HCT116 (cell line): ENCODE data around the gene MCF2L2. TPM values are rescaled to one million over a fixed set of nuclear protein-coding genes. Genes with fewer than 3 reads are reported as not detected.

Experiments
- ATAC-seq: fragments of 200-7000 bp; cut with Tn5 transposase; 2 replicates; pipeline ENCODE4 v1.9.1; 2020; ENCODE audit warnings: mild to moderate bottlenecking, moderate library complexity
- BruUV-seq: library from RNA; stranded (reverse); fragments of 400-500 nt; replicated peaks from 2 replicates; lab custom pipeline; 2021; lab: Mats Ljungman, UMichigan
- CTCF ChIA-PET: fragments of 300-600 bp; sonication (Branson Sonifier 250); formaldehyde crosslinking; loops from one replicate; lab custom pipeline; 2021; ENCODE audit warnings: antibody characterized with exemption; lab: Charles Lee
- POLR2A ChIA-PET: fragments of 300-600, 350-600 bp; sonication (Branson Sonifier 250); formaldehyde crosslinking; loops from one replicate; lab custom pipeline; 2021; ENCODE audit warnings: antibody characterized with exemption; lab: Charles Lee
- RAD21 ChIA-PET, 2 experiments: fragments of 300-600 bp; sonication (Branson Sonifier 250); formaldehyde crosslinking; loops; one replicate each; lab custom pipeline; 2023; ENCODE audit warnings: low total read pairs in 2 of 2; ENCODE audit not compliant: uncharacterized antibody in 2 of 2, unreplicated experiment in 2 of 2, low non-redundant PET in 1 of 2; lab: Charles Lee
- DNase-seq: peaks from one replicate; pipeline ENCODE4 v3.0.0-alpha.2; 2010; ENCODE audit warnings: low read depth, low spot score
- H2AFZ ChIP-seq: fragments of 200-600 bp; shearing (Covaris generic), sonication (generic); 2 replicates; pipeline ENCODE4 v1.6.1; 2017; ENCODE audit warnings: low read depth, mixed run types, mixed read lengths, antibody characterized with exemption, low read length; ENCODE audit not compliant: poor library complexity, severe bottlenecking
- H3K27ac ChIP-seq: 2 replicates; pipeline ENCODE4 v1.5.1; 2012; ENCODE audit warnings: low read depth, low read length
- H3K27me3 ChIP-seq: fragments of 200-600 bp; sonication (generic); 2 replicates; pipeline ENCODE4 v1.6.1; 2016; ENCODE audit warnings: mixed run types, low read length, mixed read lengths; ENCODE audit not compliant: insufficient read depth
- H3K36me3 ChIP-seq, 2 experiments: fragments of 200-500 bp in 1 of 2; fragments of 200-600 bp in 1 of 2; sonication (Bioruptor generic) in 1 of 2; sonication (generic) in 1 of 2; 2 replicates each; pipeline versions ENCODE4 v1.5.1 to v1.6.1; 2014 to 2016; ENCODE audit warnings: low read length in 2 of 2, inconsistent platforms in 1 of 2, mixed read lengths in 1 of 2, mixed run types in 1 of 2; ENCODE audit not compliant: insufficient read depth in 2 of 2, control insufficient read depth in 1 of 2
- H3K4me1 ChIP-seq, 2 experiments: fragments of 200-600 bp in 1 of 2; sonication (generic) in 1 of 2; 2 replicates each; pipeline versions ENCODE4 v1.5.1 to v1.6.1; 2012 to 2017; ENCODE audit warnings: low read length in 2 of 2, inconsistent platforms in 1 of 2, mild to moderate bottlenecking in 1 of 2, mixed read lengths in 1 of 2, mixed run types in 1 of 2, moderate library complexity in 1 of 2; ENCODE audit not compliant: insufficient read depth in 2 of 2, control insufficient read depth in 1 of 2
- H3K4me2 ChIP-seq: fragments of 200-600 bp; sonication (generic); 2 replicates; pipeline ENCODE4 v1.6.1; 2017; ENCODE audit warnings: mixed run types, low read length, mixed read lengths
- H3K4me3 ChIP-seq, 2 experiments: fragments of 200-600 bp in 1 of 2; sonication (generic) in 1 of 2; replicated peaks in 1 of 2; 2 replicates each; pipeline ENCODE4 v1.5.1; 2011 to 2016; ENCODE audit warnings: low read length in 2 of 2, control low read depth in 1 of 2, low read depth in 1 of 2, mild to moderate bottlenecking in 1 of 2, mixed read lengths in 1 of 2, mixed run types in 1 of 2
- H3K79me2 ChIP-seq: fragments of 200-600 bp; sonication (generic); 2 replicates; pipeline ENCODE4 v1.6.1; 2017; ENCODE audit warnings: mild to moderate bottlenecking, mixed run types, low read length, moderate library complexity, mixed read lengths; ENCODE audit not compliant: insufficient read depth
- H3K9ac ChIP-seq: fragments of 200-600 bp; sonication (generic); 2 replicates; pipeline ENCODE4 v1.6.1; 2016; ENCODE audit warnings: low read length, mixed read lengths
- H3K9me2 ChIP-seq: fragments of 200-600 bp; sonication (generic), shearing (Covaris generic); 2 replicates; pipeline ENCODE4 v1.6.1; 2017; ENCODE audit warnings: mixed run types, mild to moderate bottlenecking, moderate library complexity; ENCODE audit not compliant: insufficient read depth
- H3K9me3 ChIP-seq, 2 experiments: fragments of 200-500 bp in 1 of 2; fragments of 200-600 bp in 1 of 2; sonication (Bioruptor generic) in 1 of 2; sonication (generic) in 1 of 2; 2 replicates each; pipeline ENCODE4 v1.6.1; 2014 to 2017; ENCODE audit warnings: low read length in 2 of 2, mixed read lengths in 2 of 2, inconsistent platforms in 1 of 2, low read depth in 1 of 2, mild to moderate bottlenecking in 1 of 2, mixed run types in 1 of 2, moderate library complexity in 1 of 2; ENCODE audit not compliant: control insufficient read depth in 1 of 2, insufficient read depth in 1 of 2
- H4K20me1 ChIP-seq: fragments of 200-600 bp; sonication (generic), shearing (Covaris generic); 2 replicates; pipeline ENCODE4 v1.6.1; 2017; ENCODE audit warnings: mixed run types, mild to moderate bottlenecking, moderate library complexity; ENCODE audit not compliant: insufficient read depth
- CBX3 ChIP-seq: IDR thresholded peaks from 2 replicates; pipeline ENCODE4 v1.6.1; 2012; ENCODE audit warnings: low read depth
- ELF1 ChIP-seq: IDR thresholded peaks from 2 replicates; pipeline ENCODE4 v1.6.1; 2012; ENCODE audit warnings: low read depth, borderline replicate concordance
- JUND ChIP-seq: IDR thresholded peaks from 2 replicates; pipeline ENCODE4 v1.6.1; 2012
- POLR2A ChIP-seq: IDR thresholded peaks from 2 replicates; pipeline ENCODE4 v1.7.0; 2011; ENCODE audit warnings: borderline replicate concordance; ENCODE audit not compliant: insufficient read depth, insufficient read length; ENCODE audit errors: extremely low read depth
- POLR2AphosphoS5 ChIP-seq: IDR thresholded peaks from 2 replicates; pipeline ENCODE4 v1.6.1; 2011; ENCODE audit warnings: mild to moderate bottlenecking, low read depth, low read length, moderate library complexity
- RAD21 ChIP-seq: IDR thresholded peaks from 2 replicates; pipeline ENCODE4 v1.6.1; 2012; ENCODE audit warnings: low read depth, mild to moderate bottlenecking
- SRF ChIP-seq: IDR thresholded peaks from 2 replicates; pipeline ENCODE4 v1.6.1; 2012; ENCODE audit warnings: low read depth
- TCF7L2 ChIP-seq: IDR thresholded peaks from 2 replicates; pipeline ENCODE4 v1.7.0; 2011; ENCODE audit warnings: borderline replicate concordance, inconsistent platforms; ENCODE audit not compliant: insufficient read depth, insufficient read length; ENCODE audit errors: extremely low read depth
- ZNF274 ChIP-seq: fragments of 200-500 bp; sonication (Bioruptor generic); IDR thresholded peaks from 2 replicates; pipeline ENCODE4 v1.6.1; 2014; ENCODE audit warnings: mild to moderate bottlenecking, low read depth, low read length, inconsistent platforms
- intact Hi-C: fragments of 100-400 bp; cut with micrococcal nuclease; formaldehyde crosslinking; loops from 2 replicates; pipeline ENCODE4 v1.10.0; 2022
- total RNA-seq: library from RNA; stranded (reverse); gene quantifications from one replicate; pipeline ENCODE4 v1.2.1, GENCODE V29; 2021; ENCODE audit not compliant: unreplicated experiment
- TF ChIP-seq, protein P1 (sequence below), 3 experiments: fragments of 200-600 bp in 1 of 3; sonication (generic) in 1 of 3; IDR thresholded peaks in 2 of 3; conservative IDR thresholded peaks in 1 of 3; 2 replicates each; pipeline ENCODE4 v1.5.1; 2012 to 2017; ENCODE audit warnings: low read depth in 2 of 3, low read length in 2 of 3, antibody characterized with exemption in 1 of 3, borderline replicate concordance in 1 of 3, control low read depth in 1 of 3, mild to moderate bottlenecking in 1 of 3, mixed read lengths in 1 of 3, mixed run types in 1 of 3, moderate library complexity in 1 of 3; ENCODE audit not compliant: insufficient read depth in 1 of 3
- TF ChIP-seq, protein P2 (sequence below): IDR thresholded peaks from 2 replicates; pipeline ENCODE4 v1.6.1; 2012
- TF ChIP-seq, protein P3 (sequence below): IDR thresholded peaks from 2 replicates; pipeline ENCODE4 v1.6.1; 2011; ENCODE audit warnings: mild to moderate bottlenecking, low read length, moderate library complexity; ENCODE audit not compliant: insufficient replicate concordance; ENCODE audit errors: extremely low read depth

The MCF2L2 gene
- total RNA-seq, 1 experiment from 2014 or later, result 1.5 TPM

DNA sequence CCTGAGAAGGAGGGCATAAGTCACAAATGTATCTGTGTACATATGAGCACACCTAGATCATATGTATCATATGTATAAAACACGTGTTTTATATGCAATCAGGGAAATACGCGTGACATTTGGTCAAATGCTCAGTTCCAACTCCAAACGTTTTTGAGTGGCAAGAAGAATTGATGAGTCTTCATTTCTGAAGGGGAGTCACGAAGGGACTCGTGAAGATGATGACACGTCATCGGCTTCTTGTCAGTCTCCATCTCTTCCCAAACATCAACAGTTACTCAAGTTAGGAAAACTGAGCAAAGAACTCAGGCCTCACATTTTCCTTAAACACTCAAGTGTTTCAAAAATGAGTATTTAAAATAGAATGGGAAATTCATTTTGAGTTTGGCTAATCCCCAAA, 95.9 kb downstream of the MCF2L2 start:
- H3K36me3 ChIP-seq, result no peaks in the 10 kb centered on the region
- intact Hi-C loops, result no loop called here
- no peaks in the 10 kb centered on the region for H3K9me2 ChIP-seq
- H3K9ac ChIP-seq, result no peak overlapping the region
- H3K4me3 ChIP-seq, result no peak overlapping the region
- no peaks in the 10 kb centered on the region for H3K9me3 ChIP-seq
- CTCF ChIA-PET, result interaction anchor here (1.4 kb wide), 1 partner anchor 137 kb away, joined by 3 read pairs; no protein-coding TSS in a partner anchor
- no peak overlapping the region for H3K4me2 ChIP-seq
- H3K79me2 ChIP-seq, result no peaks in the 10 kb centered on the region
- no peak for ATAC-seq
- no peaks in the 10 kb centered on the region for H4K20me1 ChIP-seq
- no peak overlapping the region for H3K27ac ChIP-seq
- H2AFZ ChIP-seq, result no peak overlapping the region
- peaks cover 12 to 26% of the 10 kb centered on the region in 2 experiments for H3K4me1 ChIP-seq
- POLR2A ChIA-PET, result no interaction called here
- TF ChIP-seq JUND (no peak), CBX3 (no peak)
- no TSS peak for BruUV-seq
- no peak for DNase-seq
- RAD21 ChIA-PET, result no interaction called here
- no peaks in the 10 kb centered on the region for H3K27me3 ChIP-seq

DNA sequence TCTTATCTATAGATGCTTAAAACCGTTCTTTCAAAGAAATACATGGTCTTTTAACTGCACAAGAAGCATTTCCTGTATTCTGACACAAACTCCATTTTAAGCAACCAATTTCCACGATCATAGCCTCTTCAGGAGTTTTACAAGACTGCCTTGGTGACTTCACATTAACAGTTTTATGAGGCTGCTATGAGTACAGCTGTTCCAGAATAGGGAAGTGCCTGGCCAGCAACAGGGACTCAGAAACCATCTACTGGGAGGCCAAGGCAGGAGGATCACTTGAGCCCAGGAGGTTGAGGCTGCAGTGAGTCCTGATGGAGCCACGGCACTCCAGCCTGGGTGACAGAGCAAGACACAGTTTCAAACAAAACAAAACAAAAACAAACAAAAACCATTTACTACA, 96.9 kb downstream of the MCF2L2 start:
- ChIA-PET RAD21 (no interaction called here), CTCF (interaction anchor here (1.4 kb wide), 1 partner anchor 138 kb away, joined by 3 read pairs; no protein-coding TSS in a partner anchor), POLR2A (no interaction called here)
- H3K9me2 ChIP-seq, result no peaks in the 10 kb centered on the region
- no peaks in the 10 kb centered on the region for H3K27me3 ChIP-seq
- no peak overlapping the region for H2AFZ ChIP-seq
- H3K4me1 ChIP-seq, result peaks cover 12 to 28% of the 10 kb centered on the region in 2 experiments
- BruUV-seq, result no TSS peak
- no peak overlapping the region for H3K4me3 ChIP-seq
- H4K20me1 ChIP-seq, result no peaks in the 10 kb centered on the region
- ATAC-seq, result no peak
- no peaks in the 10 kb centered on the region for H3K9me3 ChIP-seq
- DNase-seq, result no peak
- no peaks in the 10 kb centered on the region for H3K36me3 ChIP-seq
- no peak overlapping the region for H3K9ac ChIP-seq
- intact Hi-C loops, result no loop called here
- no peaks in the 10 kb centered on the region for H3K79me2 ChIP-seq
- H3K27ac ChIP-seq, result no peak overlapping the region
- H3K4me2 ChIP-seq, result no peak overlapping the region
- TF ChIP-seq POLR2A (no peak), CBX3 (no peak), RAD21 (no peak), JUND (no peak), TCF7L2 (no peak), ZNF274 (no peak), SRF (no peak), POLR2AphosphoS5 (no peak), ELF1 (no peak)
- TF ChIP-seq, protein P1, sequence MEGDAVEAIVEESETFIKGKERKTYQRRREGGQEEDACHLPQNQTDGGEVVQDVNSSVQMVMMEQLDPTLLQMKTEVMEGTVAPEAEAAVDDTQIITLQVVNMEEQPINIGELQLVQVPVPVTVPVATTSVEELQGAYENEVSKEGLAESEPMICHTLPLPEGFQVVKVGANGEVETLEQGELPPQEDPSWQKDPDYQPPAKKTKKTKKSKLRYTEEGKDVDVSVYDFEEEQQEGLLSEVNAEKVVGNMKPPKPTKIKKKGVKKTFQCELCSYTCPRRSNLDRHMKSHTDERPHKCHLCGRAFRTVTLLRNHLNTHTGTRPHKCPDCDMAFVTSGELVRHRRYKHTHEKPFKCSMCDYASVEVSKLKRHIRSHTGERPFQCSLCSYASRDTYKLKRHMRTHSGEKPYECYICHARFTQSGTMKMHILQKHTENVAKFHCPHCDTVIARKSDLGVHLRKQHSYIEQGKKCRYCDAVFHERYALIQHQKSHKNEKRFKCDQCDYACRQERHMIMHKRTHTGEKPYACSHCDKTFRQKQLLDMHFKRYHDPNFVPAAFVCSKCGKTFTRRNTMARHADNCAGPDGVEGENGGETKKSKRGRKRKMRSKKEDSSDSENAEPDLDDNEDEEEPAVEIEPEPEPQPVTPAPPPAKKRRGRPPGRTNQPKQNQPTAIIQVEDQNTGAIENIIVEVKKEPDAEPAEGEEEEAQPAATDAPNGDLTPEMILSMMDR (IDR thresholded peaks at IDR 0.05 in 2 of 3, conservative IDR thresholded peaks at IDR 0.05 in 1 of 3; ENCODE audit: borderline replicate concordance in 1 of 3, insufficient read depth in 1 of 3, low read depth in 2 of 3, low read length in 2 of 3), result no peak
- TF ChIP-seq, protein P2, sequence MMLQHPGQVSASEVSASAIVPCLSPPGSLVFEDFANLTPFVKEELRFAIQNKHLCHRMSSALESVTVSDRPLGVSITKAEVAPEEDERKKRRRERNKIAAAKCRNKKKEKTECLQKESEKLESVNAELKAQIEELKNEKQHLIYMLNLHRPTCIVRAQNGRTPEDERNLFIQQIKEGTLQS, result no peak
- TF ChIP-seq, protein P3, sequence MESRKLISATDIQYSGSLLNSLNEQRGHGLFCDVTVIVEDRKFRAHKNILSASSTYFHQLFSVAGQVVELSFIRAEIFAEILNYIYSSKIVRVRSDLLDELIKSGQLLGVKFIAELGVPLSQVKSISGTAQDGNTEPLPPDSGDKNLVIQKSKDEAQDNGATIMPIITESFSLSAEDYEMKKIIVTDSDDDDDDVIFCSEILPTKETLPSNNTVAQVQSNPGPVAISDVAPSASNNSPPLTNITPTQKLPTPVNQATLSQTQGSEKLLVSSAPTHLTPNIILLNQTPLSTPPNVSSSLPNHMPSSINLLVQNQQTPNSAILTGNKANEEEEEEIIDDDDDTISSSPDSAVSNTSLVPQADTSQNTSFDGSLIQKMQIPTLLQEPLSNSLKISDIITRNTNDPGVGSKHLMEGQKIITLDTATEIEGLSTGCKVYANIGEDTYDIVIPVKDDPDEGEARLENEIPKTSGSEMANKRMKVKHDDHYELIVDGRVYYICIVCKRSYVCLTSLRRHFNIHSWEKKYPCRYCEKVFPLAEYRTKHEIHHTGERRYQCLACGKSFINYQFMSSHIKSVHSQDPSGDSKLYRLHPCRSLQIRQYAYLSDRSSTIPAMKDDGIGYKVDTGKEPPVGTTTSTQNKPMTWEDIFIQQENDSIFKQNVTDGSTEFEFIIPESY, result no peak
